ENCODE measurements around the gene LRCH4.

Gene LRCH4

DNA sequence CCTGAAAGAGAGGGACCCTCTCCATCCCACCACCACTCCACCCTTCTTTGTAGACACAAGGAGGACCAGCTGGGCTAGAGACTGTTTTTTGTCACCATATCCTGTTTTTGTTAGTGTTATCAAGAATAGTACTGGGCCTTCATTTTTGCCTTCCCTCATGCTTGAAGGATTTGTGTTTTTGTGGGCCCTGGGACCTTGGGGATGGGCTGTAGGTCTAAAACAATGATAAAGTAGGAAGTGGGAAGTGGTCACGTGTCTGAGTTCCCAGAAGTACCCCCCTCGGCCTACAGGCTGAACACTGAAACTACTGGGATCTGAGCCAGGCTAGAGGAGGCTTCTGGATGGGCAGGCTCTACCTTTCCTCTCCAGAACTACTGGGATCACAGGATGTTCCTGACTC lies 38.1 kb downstream of the LRCH4 start:
- no peak for TF ChIP-seq CTCF (conservative IDR thresholded peaks at IDR 0.05; ENCODE audit: control insufficient read depth, insufficient read depth, low read depth, low read length)
- no peak overlapping the region for H3K4me3 ChIP-seq (ENCODE audit: control insufficient read depth, low read depth, low read length)
- DNase-seq (ENCODE audit: low read depth), result peak; percentile 57

- DNase-seq (ENCODE audit: low read depth), result no peak
- no peak for TF ChIP-seq CTCF (conservative IDR thresholded peaks at IDR 0.05; ENCODE audit: control insufficient read depth, insufficient read depth, low read depth, low read length)
- no peak overlapping the region for H3K4me3 ChIP-seq (ENCODE audit: control insufficient read depth, low read depth, low read length)
Observed at GRCh38 chr7:100546926-100547800, 38.8 kb downstream of the LRCH4 start.

GRCh38 chr7:100546129-100546925 lies 39.6 kb downstream of the LRCH4 start:
- no peak overlapping the region for H3K4me3 ChIP-seq (ENCODE audit: control insufficient read depth, low read depth, low read length)
- no peak for DNase-seq (ENCODE audit: low read depth)
- TF ChIP-seq CTCF (conservative IDR thresholded peaks at IDR 0.05; ENCODE audit: control insufficient read depth, insufficient read depth, low read depth, low read length), result no peak

DNA sequence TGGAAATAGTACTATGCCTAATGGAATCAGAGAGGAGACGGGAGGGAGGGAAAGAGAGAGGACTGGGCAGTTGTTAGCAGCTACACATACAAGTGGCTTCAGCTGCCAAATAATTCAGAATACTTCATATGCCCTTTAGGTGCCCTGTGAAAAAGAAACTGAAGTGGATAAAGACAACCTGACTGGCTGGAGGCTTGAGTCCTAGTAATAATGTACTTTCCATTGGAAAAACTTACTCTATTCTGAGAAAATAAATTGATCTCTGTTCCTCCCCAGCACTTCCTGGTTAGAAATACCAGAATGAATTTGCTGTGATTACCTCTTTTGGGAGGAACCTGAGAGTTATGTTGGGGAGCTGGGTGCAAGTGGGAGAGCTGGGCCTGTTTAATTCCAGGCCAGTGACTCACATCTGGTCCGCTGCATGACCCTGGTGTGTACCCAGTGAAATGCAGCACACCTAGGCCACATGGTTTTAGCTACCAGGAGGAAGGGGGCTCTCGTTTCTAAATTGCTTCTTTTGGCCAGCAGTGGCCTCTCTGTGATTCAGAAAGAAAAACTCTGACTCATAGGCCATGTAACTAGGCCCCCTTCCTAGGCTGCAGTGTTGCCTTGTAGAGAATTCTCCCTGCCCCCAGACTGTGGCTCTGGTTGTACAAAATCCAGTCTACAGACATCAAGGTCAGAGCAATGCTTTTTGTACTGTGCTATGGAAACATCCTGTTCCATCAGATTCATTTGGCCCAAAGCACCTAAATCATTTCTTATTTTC lies 40.4 kb downstream of the LRCH4 start:
- TF ChIP-seq CTCF (conservative IDR thresholded peaks at IDR 0.05; ENCODE audit: control insufficient read depth, insufficient read depth, low read depth, low read length), result no peak
- peak; percentile 91 for DNase-seq (ENCODE audit: low read depth)
- no peak overlapping the region for H3K4me3 ChIP-seq (ENCODE audit: control insufficient read depth, low read depth, low read length)

GRCh38 chr7:100544967-100545359 lies 41.0 kb downstream of the LRCH4 start:
- no peak for TF ChIP-seq CTCF (conservative IDR thresholded peaks at IDR 0.05; ENCODE audit: control insufficient read depth, insufficient read depth, low read depth, low read length)
- DNase-seq (ENCODE audit: low read depth), result no peak
- no peak overlapping the region for H3K4me3 ChIP-seq (ENCODE audit: control insufficient read depth, low read depth, low read length)

GRCh38 chr7:100544386-100544785 lies 41.5 kb downstream of the LRCH4 start:
- DNase-seq (ENCODE audit: low read depth), result no peak
- no peak overlapping the region for H3K4me3 ChIP-seq (ENCODE audit: control insufficient read depth, low read depth, low read length)
- no peak for TF ChIP-seq CTCF (conservative IDR thresholded peaks at IDR 0.05; ENCODE audit: control insufficient read depth, insufficient read depth, low read depth, low read length)

Data from fibroblast of mammary gland (primary cell).